ENCODE measurements around the gene FUT6.
"Not testable (repeated sequence)": the region's sequence is repeated elsewhere in the genome, so short reads cannot be mapped to it uniquely, and the experiment has no call there.

The FUT6 gene

GRCh38 chr19:5839065-5840017 is at the start of gene FUT6:
Gene FUT6 (minus strand): TSS chr19:5839702. CDS start chr19:5832567, 7,135 bp downstream.
- no peak for DNase-seq

GRCh38 chr19:5884065-5884811 is 44.7 kb upstream of the FUT6 start:
- not testable (repeated sequence) for DNase-seq

GRCh38 chr19:5883157-5883873 is 43.8 kb upstream of the FUT6 start:
- not testable (repeated sequence) for DNase-seq

- DNase-seq = no peak
Observed at GRCh38 chr19:5882421-5882968, 43.0 kb upstream of the FUT6 start.

GRCh38 chr19:5881543-5882299 is 42.2 kb upstream of the FUT6 start:
- no peak for DNase-seq

GRCh38 chr19:5880604-5881078 is 41.1 kb upstream of the FUT6 start:
- DNase-seq = no peak

GRCh38 chr19:5880196-5880595 is 40.7 kb upstream of the FUT6 start:
- DNase-seq = no peak

- no peak for DNase-seq
Observed at GRCh38 chr19:5877882-5878281, 38.4 kb upstream of the FUT6 start.

GRCh38 chr19:5877427-5877826 is 37.9 kb upstream of the FUT6 start:
- no peak for DNase-seq

GRCh38 chr19:5874496-5874895 is 35.0 kb upstream of the FUT6 start:
- DNase-seq = not testable (repeated sequence)

- DNase-seq = no peak
Observed at GRCh38 chr19:5873617-5874199, 34.2 kb upstream of the FUT6 start.

- DNase-seq = no peak
Observed at GRCh38 chr19:5870986-5871394, 31.5 kb upstream of the FUT6 start.

- no peak for DNase-seq
Observed at GRCh38 chr19:5867201-5868136, 28.0 kb upstream of the FUT6 start.

- no peak for DNase-seq
Observed at GRCh38 chr19:5865772-5866171, 26.3 kb upstream of the FUT6 start.

GRCh38 chr19:5864725-5865486 is 25.4 kb upstream of the FUT6 start:
- no peak for DNase-seq

GRCh38 chr19:5864013-5864720 is 24.7 kb upstream of the FUT6 start:
- no peak for DNase-seq

- DNase-seq = no peak
Observed at GRCh38 chr19:5863030-5863665, 23.6 kb upstream of the FUT6 start.
